ENCODE data around the gene EXTL1.

Gene EXTL1

GRCh38 chr1:26029054-26029863, 7.7 kb downstream of the EXTL1 start:
- no peaks in the 10 kb centered on the region for H3K36me3 Mint-ChIP-seq
- ATAC-seq: no peak
- H3K27ac Mint-ChIP-seq: no peak overlapping the region
- H3K4me1 Mint-ChIP-seq: peaks cover 2% of the 10 kb centered on the region
- H3K27me3 Mint-ChIP-seq: peaks cover 35% of the 10 kb centered on the region
- no peak overlapping the region for H3K4me3 Mint-ChIP-seq
- H3K9me3 Mint-ChIP-seq: no peaks in the 10 kb centered on the region

- H3K9me3 Mint-ChIP-seq: no peaks in the 10 kb centered on the region
- H3K27ac Mint-ChIP-seq: no peak overlapping the region
- H3K4me3 Mint-ChIP-seq: no peak overlapping the region
- H3K36me3 Mint-ChIP-seq: no peaks in the 10 kb centered on the region
- no peak for ATAC-seq
- H3K4me1 Mint-ChIP-seq: peaks cover 9% of the 10 kb centered on the region
- H3K27me3 Mint-ChIP-seq: peaks cover 40% of the 10 kb centered on the region
These were observed 8.4 kb downstream of the EXTL1 start for GRCh38 chr1:26029864-26030481.

- peaks cover 45% of the 10 kb centered on the region for H3K27me3 Mint-ChIP-seq
- H3K9me3 Mint-ChIP-seq: no peaks in the 10 kb centered on the region
- H3K4me3 Mint-ChIP-seq: no peak overlapping the region
- no peak for ATAC-seq
- no peaks in the 10 kb centered on the region for H3K36me3 Mint-ChIP-seq
- peaks cover 19% of the 10 kb centered on the region for H3K4me1 Mint-ChIP-seq
- H3K27ac Mint-ChIP-seq: no peak overlapping the region
These were observed 9.6 kb downstream of the EXTL1 start for GRCh38 chr1:26031196-26031595.

GRCh38 chr1:26031611-26032220, 10.1 kb downstream of the EXTL1 start:
- Mint-ChIP-seq H3K9me3 (no peaks in the 10 kb centered on the region), H3K27me3 (peaks cover 51% of the 10 kb centered on the region), H3K27ac (no peak overlapping the region), H3K4me1 (peaks cover 24% of the 10 kb centered on the region), H3K4me3 (no peak overlapping the region), H3K36me3 (no peaks in the 10 kb centered on the region)
- ATAC-seq: no peak

GRCh38 chr1:26032656-26033357, 11.2 kb downstream of the EXTL1 start:
- H3K4me1 Mint-ChIP-seq: peaks cover 25% of the 10 kb centered on the region
- no peaks in the 10 kb centered on the region for H3K9me3 Mint-ChIP-seq
- H3K27ac Mint-ChIP-seq: no peak overlapping the region
- no peaks in the 10 kb centered on the region for H3K36me3 Mint-ChIP-seq
- ATAC-seq: no peak
- peaks cover 53% of the 10 kb centered on the region for H3K27me3 Mint-ChIP-seq
- H3K4me3 Mint-ChIP-seq: no peak overlapping the region

GRCh38 chr1:26034504-26035202, 13.1 kb downstream of the EXTL1 start:
- H3K27me3 Mint-ChIP-seq: peaks cover 43% of the 10 kb centered on the region
- H3K4me1 Mint-ChIP-seq: peaks cover 25% of the 10 kb centered on the region
- no peak for ATAC-seq
- H3K36me3 Mint-ChIP-seq: no peaks in the 10 kb centered on the region
- H3K4me3 Mint-ChIP-seq: peak overlapping the region; percentile 91
- no peaks in the 10 kb centered on the region for H3K9me3 Mint-ChIP-seq
- H3K27ac Mint-ChIP-seq: peak overlapping the region; percentile 71

GRCh38 chr1:26035203-26035958, 13.8 kb downstream of the EXTL1 start:
- H3K36me3 Mint-ChIP-seq: no peaks in the 10 kb centered on the region
- H3K4me1 Mint-ChIP-seq: peaks cover 25% of the 10 kb centered on the region
- ATAC-seq: peak; percentile 95
- H3K27me3 Mint-ChIP-seq: peaks cover 37% of the 10 kb centered on the region
- H3K27ac Mint-ChIP-seq: peak overlapping the region; percentile 71
- H3K4me3 Mint-ChIP-seq: peak overlapping the region; percentile 91
- H3K9me3 Mint-ChIP-seq: no peaks in the 10 kb centered on the region

GRCh38 chr1:26035959-26036755, 14.6 kb downstream of the EXTL1 start:
- H3K4me3 Mint-ChIP-seq: peak overlapping the region; percentile 91
- H3K9me3 Mint-ChIP-seq: no peaks in the 10 kb centered on the region
- peak overlapping the region; percentile 71 for H3K27ac Mint-ChIP-seq
- peaks cover 25% of the 10 kb centered on the region for H3K4me1 Mint-ChIP-seq
- peaks cover 29% of the 10 kb centered on the region for H3K27me3 Mint-ChIP-seq
- ATAC-seq: peak; percentile 84
- no peaks in the 10 kb centered on the region for H3K36me3 Mint-ChIP-seq

- Mint-ChIP-seq H3K4me1 (peaks cover 25% of the 10 kb centered on the region), H3K9me3 (no peaks in the 10 kb centered on the region), H3K36me3 (no peaks in the 10 kb centered on the region), H3K27me3 (peaks cover 27% of the 10 kb centered on the region), H3K4me3 (no peak overlapping the region), H3K27ac (peak overlapping the region; percentile 71)
- ATAC-seq: no peak
These were observed 15.2 kb downstream of the EXTL1 start for GRCh38 chr1:26036756-26037281.

GRCh38 chr1:26037904-26038303, 16.3 kb downstream of the EXTL1 start:
- H3K27me3 Mint-ChIP-seq: peaks cover 27% of the 10 kb centered on the region
- no peak overlapping the region for H3K27ac Mint-ChIP-seq
- no peak for ATAC-seq
- H3K4me3 Mint-ChIP-seq: no peak overlapping the region
- H3K4me1 Mint-ChIP-seq: peaks cover 25% of the 10 kb centered on the region
- no peaks in the 10 kb centered on the region for H3K36me3 Mint-ChIP-seq
- H3K9me3 Mint-ChIP-seq: no peaks in the 10 kb centered on the region

- Mint-ChIP-seq H3K4me3 (no peak overlapping the region), H3K36me3 (no peaks in the 10 kb centered on the region), H3K4me1 (peaks cover 25% of the 10 kb centered on the region), H3K27ac (no peak overlapping the region), H3K27me3 (peaks cover 31% of the 10 kb centered on the region), H3K9me3 (no peaks in the 10 kb centered on the region)
- ATAC-seq: no peak
These were observed 16.9 kb downstream of the EXTL1 start for GRCh38 chr1:26038477-26038876.

- no peaks in the 10 kb centered on the region for H3K9me3 Mint-ChIP-seq
- no peak overlapping the region for H3K4me3 Mint-ChIP-seq
- H3K27ac Mint-ChIP-seq: no peak overlapping the region
- ATAC-seq: no peak
- H3K27me3 Mint-ChIP-seq: peaks cover 31% of the 10 kb centered on the region
- H3K4me1 Mint-ChIP-seq: peaks cover 25% of the 10 kb centered on the region
- H3K36me3 Mint-ChIP-seq: no peaks in the 10 kb centered on the region
These were observed 17.3 kb downstream of the EXTL1 start for GRCh38 chr1:26038904-26039303.

GRCh38 chr1:26041401-26041800, 19.8 kb downstream of the EXTL1 start:
- Mint-ChIP-seq H3K4me3 (no peak overlapping the region), H3K9me3 (no peaks in the 10 kb centered on the region), H3K27me3 (peaks cover 37% of the 10 kb centered on the region), H3K36me3 (no peaks in the 10 kb centered on the region), H3K27ac (no peak overlapping the region), H3K4me1 (peaks cover 8% of the 10 kb centered on the region)
- no peak for ATAC-seq

Measured in stimulated activated memory B cell treated with anti-CD40 and anti-IgM and Interleukin-4, amounts not matched to agents 10 μg/mL and 1 μg/mL and 100 μg/mL, for 72 hours (primary cell).